ENCODE measurements around the gene SLC38A9. TPM values are rescaled to one million over a fixed set of nuclear protein-coding genes. Genes with fewer than 3 reads are reported as not detected.

Gene SLC38A9
- total and polyA plus RNA-seq, 2 donors (not counting 1 experiment from before 2014, with no cell fraction given), result 18.1 to 49.7 TPM

DNA sequence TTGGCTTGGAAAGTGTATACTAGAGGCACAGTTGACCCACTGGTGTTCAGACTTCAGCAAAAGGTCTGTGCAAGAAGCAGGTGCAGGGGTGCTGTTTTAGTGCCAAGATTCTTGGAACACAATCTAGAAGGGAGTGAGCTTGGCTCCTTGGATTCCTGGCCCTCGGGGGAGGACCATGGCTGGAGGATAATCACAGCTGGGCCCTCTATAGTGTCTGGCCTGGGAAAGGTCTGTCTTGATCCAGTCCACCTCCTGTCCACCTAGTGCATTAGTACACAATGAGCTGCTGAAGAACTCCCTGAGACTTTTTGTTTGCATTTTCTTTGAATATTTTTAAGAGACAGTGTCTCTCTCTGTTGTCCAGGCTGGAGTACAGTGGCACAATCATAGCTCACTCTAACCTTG lies 126.9 kb downstream of the SLC38A9 start:
- Histone ChIP-seq H3K9ac (ENCODE audit: insufficient read depth, low read length) (no peak overlapping the region), H3K9me3 (ENCODE audit: control insufficient read depth, insufficient read depth, low read depth, low read length) (no peaks in the 10 kb centered on the region), H3K4me1 (ENCODE audit: control insufficient read depth, extremely low read depth, insufficient read depth, low read length) (no peaks in the 10 kb centered on the region), H3K4me2 (ENCODE audit: extremely low read depth, insufficient read depth, low read length) (no peak overlapping the region), H2AFZ (ENCODE audit: low read length) (no peak overlapping the region), H3K27me3 (ENCODE audit: control insufficient read depth, insufficient read depth, low read length) (no peaks in the 10 kb centered on the region), H3K79me2 (ENCODE audit: control insufficient read depth, insufficient read depth, low read length) (no peaks in the 10 kb centered on the region), H4K20me1 (ENCODE audit: control insufficient read depth, extremely low read depth, insufficient read depth, low read length) (no peaks in the 10 kb centered on the region), H3K4me3 (replicated peaks in 1 of 4; ENCODE audit: control extremely low read depth in 1 of 4, insufficient read depth in 1 of 4, low read depth in 3 of 4, low read length in 4 of 4) (no peak overlapping the region), H3K36me3 (ENCODE audit: control insufficient read depth, insufficient read depth, low read length) (no peaks in the 10 kb centered on the region), H3K27ac (ENCODE audit: insufficient read depth, low read length) (no peak overlapping the region)
- TF ChIP-seq EZH2 (IDR thresholded peaks at IDR 0.05; ENCODE audit: low read length, missing control alignments) (no peak), CTCF (conservative IDR thresholded peaks at IDR 0.05 in 1 of 2, IDR thresholded peaks at IDR 0.05 in 1 of 2; ENCODE audit: low read depth in 1 of 2, low read length in 2 of 2) (no peak)
- DNase-seq (ENCODE audit: low read depth in 2 of 2), result no peak

GRCh38 chr5:55584398-55585205 lies 127.5 kb downstream of the SLC38A9 start:
- Histone ChIP-seq H3K4me1 (ENCODE audit: control insufficient read depth, extremely low read depth, insufficient read depth, low read length) (no peaks in the 10 kb centered on the region), H3K4me3 (replicated peaks in 1 of 4; ENCODE audit: control extremely low read depth in 1 of 4, insufficient read depth in 1 of 4, low read depth in 3 of 4, low read length in 4 of 4) (no peak overlapping the region), H3K9me3 (ENCODE audit: control insufficient read depth, insufficient read depth, low read depth, low read length) (no peaks in the 10 kb centered on the region), H2AFZ (ENCODE audit: low read length) (no peak overlapping the region), H3K36me3 (ENCODE audit: control insufficient read depth, insufficient read depth, low read length) (no peaks in the 10 kb centered on the region), H3K27me3 (ENCODE audit: control insufficient read depth, insufficient read depth, low read length) (no peaks in the 10 kb centered on the region), H3K4me2 (ENCODE audit: extremely low read depth, insufficient read depth, low read length) (no peak overlapping the region), H3K9ac (ENCODE audit: insufficient read depth, low read length) (no peak overlapping the region), H3K79me2 (ENCODE audit: control insufficient read depth, insufficient read depth, low read length) (no peaks in the 10 kb centered on the region), H4K20me1 (ENCODE audit: control insufficient read depth, extremely low read depth, insufficient read depth, low read length) (no peaks in the 10 kb centered on the region), H3K27ac (ENCODE audit: insufficient read depth, low read length) (no peak overlapping the region)
- DNase-seq (ENCODE audit: low read depth in 2 of 2), result no peak
- TF ChIP-seq CTCF (conservative IDR thresholded peaks at IDR 0.05 in 1 of 2, IDR thresholded peaks at IDR 0.05 in 1 of 2; ENCODE audit: low read depth in 1 of 2, low read length in 2 of 2) (no peak), EZH2 (IDR thresholded peaks at IDR 0.05; ENCODE audit: low read length, missing control alignments) (no peak)

GRCh38 chr5:55583578-55583977 lies 128.5 kb downstream of the SLC38A9 start:
- H2AFZ ChIP-seq (ENCODE audit: low read length), result no peak overlapping the region
- no peaks in the 10 kb centered on the region for H3K27me3 ChIP-seq (ENCODE audit: control insufficient read depth, insufficient read depth, low read length)
- H3K4me1 ChIP-seq (ENCODE audit: control insufficient read depth, extremely low read depth, insufficient read depth, low read length), result no peaks in the 10 kb centered on the region
- no peaks in the 10 kb centered on the region for H3K9me3 ChIP-seq (ENCODE audit: control insufficient read depth, insufficient read depth, low read depth, low read length)
- DNase-seq (ENCODE audit: low read depth in 2 of 2), result no peak
- H3K27ac ChIP-seq (ENCODE audit: insufficient read depth, low read length), result no peak overlapping the region
- no peaks in the 10 kb centered on the region for H3K79me2 ChIP-seq (ENCODE audit: control insufficient read depth, insufficient read depth, low read length)
- no peak overlapping the region for H3K4me2 ChIP-seq (ENCODE audit: extremely low read depth, insufficient read depth, low read length)
- no peak overlapping the region for H3K4me3 ChIP-seq (replicated peaks in 1 of 4; ENCODE audit: control extremely low read depth in 1 of 4, insufficient read depth in 1 of 4, low read depth in 3 of 4, low read length in 4 of 4)
- TF ChIP-seq CTCF (conservative IDR thresholded peaks at IDR 0.05 in 1 of 2, IDR thresholded peaks at IDR 0.05 in 1 of 2; ENCODE audit: low read depth in 1 of 2, low read length in 2 of 2) (no peak), EZH2 (IDR thresholded peaks at IDR 0.05; ENCODE audit: low read length, missing control alignments) (no peak)
- no peaks in the 10 kb centered on the region for H3K36me3 ChIP-seq (ENCODE audit: control insufficient read depth, insufficient read depth, low read length)
- no peak overlapping the region for H3K9ac ChIP-seq (ENCODE audit: insufficient read depth, low read length)
- H4K20me1 ChIP-seq (ENCODE audit: control insufficient read depth, extremely low read depth, insufficient read depth, low read length), result no peaks in the 10 kb centered on the region
